ENCODE results near the gene VASH2. TPM values are rescaled to one million over a fixed set of nuclear protein-coding genes. Genes with fewer than 3 reads are reported as not detected.
"Not testable (repeated sequence)": the region's sequence is repeated elsewhere in the genome, so short reads cannot be mapped to it uniquely, and the experiment has no call there.

The VASH2 gene
- total RNA-seq, 2 experiments from 2014 or later = 0.11 to 0.25 TPM

DNA sequence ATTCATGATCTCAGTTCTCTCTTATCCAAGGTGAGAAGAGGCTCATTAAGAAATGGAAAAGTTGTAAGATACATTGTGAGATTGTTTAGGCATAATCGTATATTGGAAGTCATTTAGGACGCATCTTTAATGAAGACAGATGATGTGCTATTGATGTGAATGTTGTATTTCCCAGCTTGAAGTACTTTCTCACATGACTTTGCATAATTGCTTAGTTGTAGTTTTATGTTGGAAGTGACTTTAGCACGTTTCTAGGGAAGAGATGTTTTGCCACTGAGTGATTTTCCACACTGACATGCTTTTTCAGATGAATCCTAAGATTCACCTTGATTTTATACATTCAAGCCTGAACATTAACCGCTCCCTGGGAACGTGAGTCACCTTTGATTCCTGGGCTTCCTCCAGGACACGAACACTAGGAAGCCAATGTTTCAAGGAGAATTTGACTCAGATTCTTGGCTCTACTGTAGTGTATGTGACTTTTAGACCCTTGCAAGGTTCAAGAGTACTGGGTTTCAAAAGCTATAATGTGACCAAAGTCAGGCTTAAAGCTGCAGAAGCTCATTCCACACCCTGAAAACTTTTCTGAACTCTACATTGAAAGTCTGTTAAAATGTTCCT, 37.5 kb downstream of the VASH2 start:
- H3K27ac Mint-ChIP-seq = no peak overlapping the region

DNA sequence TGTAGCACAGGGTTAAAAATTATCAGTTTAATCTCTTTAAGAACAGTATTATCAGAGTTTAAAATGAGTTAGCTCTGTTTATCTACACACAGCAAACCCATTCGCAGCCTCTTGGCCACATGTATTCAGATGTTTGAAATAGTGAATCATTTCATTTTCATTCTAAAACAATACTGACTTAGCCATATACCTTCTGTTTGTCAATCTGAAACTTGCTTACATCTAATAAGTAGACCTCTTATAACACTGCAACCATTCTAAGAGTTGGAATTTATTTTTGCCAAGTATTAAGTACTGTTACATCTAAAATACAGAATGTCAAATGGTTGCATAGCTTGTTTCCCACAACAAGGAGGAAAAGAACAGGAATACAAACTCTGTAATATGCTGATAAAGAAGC, 39.9 kb downstream of the VASH2 start:
- no peaks in the 10 kb centered on the region for H3K27me3 Mint-ChIP-seq
- intact Hi-C loops (cut with micrococcal nuclease) = no loop called here

More for the DNA sequence above, 37.5 kb downstream of the VASH2 start:
- ATAC-seq (no peak), DNase-seq (no peak)
- intact Hi-C loops (cut with micrococcal nuclease) = no loop called here
- TF ChIP-seq, protein P1, sequence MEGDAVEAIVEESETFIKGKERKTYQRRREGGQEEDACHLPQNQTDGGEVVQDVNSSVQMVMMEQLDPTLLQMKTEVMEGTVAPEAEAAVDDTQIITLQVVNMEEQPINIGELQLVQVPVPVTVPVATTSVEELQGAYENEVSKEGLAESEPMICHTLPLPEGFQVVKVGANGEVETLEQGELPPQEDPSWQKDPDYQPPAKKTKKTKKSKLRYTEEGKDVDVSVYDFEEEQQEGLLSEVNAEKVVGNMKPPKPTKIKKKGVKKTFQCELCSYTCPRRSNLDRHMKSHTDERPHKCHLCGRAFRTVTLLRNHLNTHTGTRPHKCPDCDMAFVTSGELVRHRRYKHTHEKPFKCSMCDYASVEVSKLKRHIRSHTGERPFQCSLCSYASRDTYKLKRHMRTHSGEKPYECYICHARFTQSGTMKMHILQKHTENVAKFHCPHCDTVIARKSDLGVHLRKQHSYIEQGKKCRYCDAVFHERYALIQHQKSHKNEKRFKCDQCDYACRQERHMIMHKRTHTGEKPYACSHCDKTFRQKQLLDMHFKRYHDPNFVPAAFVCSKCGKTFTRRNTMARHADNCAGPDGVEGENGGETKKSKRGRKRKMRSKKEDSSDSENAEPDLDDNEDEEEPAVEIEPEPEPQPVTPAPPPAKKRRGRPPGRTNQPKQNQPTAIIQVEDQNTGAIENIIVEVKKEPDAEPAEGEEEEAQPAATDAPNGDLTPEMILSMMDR (IDR thresholded peaks at IDR 0.05) = no peak
- Mint-ChIP-seq H3K4me1 (ENCODE audit: low read depth) (no peaks in the 10 kb centered on the region), H3K27me3 (no peaks in the 10 kb centered on the region), H3K36me3 (ENCODE audit: low read depth) (peaks cover 4% of the 10 kb centered on the region), H3K4me3 (no peak overlapping the region), H3K9me3 (no peaks in the 10 kb centered on the region)
- ChIA-PET CTCF (interaction anchor here (1.0 to 4.0 kb wide), 3 partner anchors 8 to 530 kb away, joined by 3 to 30 read pairs (median 3); no protein-coding TSS in a partner anchor), POLR2A (no interaction called here)

DNA sequence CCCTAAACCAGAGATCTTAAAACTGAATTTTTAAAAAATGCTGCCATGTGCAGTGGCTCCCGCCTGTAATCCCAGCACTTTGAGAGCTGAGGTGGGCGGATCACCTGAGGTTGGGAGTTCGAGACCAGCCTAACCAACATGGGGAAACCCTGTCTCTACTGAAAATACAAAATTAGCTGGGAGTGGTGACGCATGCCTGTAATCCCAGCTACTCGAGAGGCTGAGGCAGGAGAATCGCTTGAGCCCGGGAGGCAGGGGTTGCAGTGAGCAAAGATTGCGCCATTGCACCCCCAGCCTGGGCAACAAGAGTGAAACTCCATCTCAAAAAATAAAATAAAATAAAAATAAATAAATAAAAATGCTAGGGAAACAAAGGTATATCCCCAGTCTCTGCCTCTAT, 43.6 kb downstream of the VASH2 start:
- H3K27me3 Mint-ChIP-seq; H3K27ac Mint-ChIP-seq; DNase-seq; H3K4me3 Mint-ChIP-seq; H3K9me3 Mint-ChIP-seq; POLR2A ChIA-PET; ATAC-seq; H3K4me1 Mint-ChIP-seq (ENCODE audit: low read depth); intact Hi-C loops (cut with micrococcal nuclease): not testable (repeated sequence)
- CTCF ChIA-PET = interaction anchor here (1.2 to 5.6 kb wide), 10 partner anchors 17 to 406 kb away, joined by 3 to 37 read pairs (median 4); partner anchors contain the start of gene FLVCR1
- peaks cover 23% of the 10 kb centered on the region for H3K36me3 Mint-ChIP-seq (ENCODE audit: low read depth)

More for the DNA sequence above, 39.9 kb downstream of the VASH2 start:
- no peak overlapping the region for H3K27ac Mint-ChIP-seq
- ChIA-PET POLR2A (interaction anchor here (0.6 kb wide), 1 partner anchor 286 kb away, joined by 3 read pairs; no protein-coding TSS in a partner anchor), CTCF (interaction anchor here (0.6 to 1.4 kb wide), 4 partner anchors 162 to 1665 kb away, joined by 3 to 4 read pairs (median 3); no protein-coding TSS in a partner anchor)
- DNase-seq (no peak), ATAC-seq (no peak)
- H3K9me3 Mint-ChIP-seq = no peaks in the 10 kb centered on the region
- TF ChIP-seq, protein P1 (IDR thresholded peaks at IDR 0.05) = no peak
- H3K4me3 Mint-ChIP-seq = no peak overlapping the region
- H3K36me3 Mint-ChIP-seq (ENCODE audit: low read depth) = peaks cover 13% of the 10 kb centered on the region
- H3K4me1 Mint-ChIP-seq (ENCODE audit: low read depth) = no peaks in the 10 kb centered on the region

DNA sequence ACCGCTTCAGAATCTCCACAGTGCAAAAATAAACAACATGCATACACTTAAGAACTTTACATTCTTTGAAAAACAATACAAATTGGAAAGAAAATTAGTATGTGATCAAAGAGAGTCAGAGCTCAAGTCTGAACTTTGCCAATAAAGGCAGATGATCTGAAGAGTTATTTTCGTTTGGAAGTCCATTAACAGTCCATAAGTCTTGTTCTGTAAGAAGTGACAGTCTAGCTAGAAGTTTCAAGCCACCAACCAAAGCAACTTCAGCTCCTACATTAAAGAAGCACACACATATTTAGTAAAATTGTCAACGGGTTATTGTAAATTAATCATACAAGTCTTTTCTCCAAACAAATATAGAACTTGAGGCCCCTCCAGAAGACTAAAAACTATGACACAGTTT, 44.6 kb downstream of the VASH2 start:
- intact Hi-C loops (cut with micrococcal nuclease) = loop anchor here (5.0 kb wide), 1 partner anchor 178 kb away; no protein-coding TSS in a partner anchor
- no peak overlapping the region for H3K27ac Mint-ChIP-seq
- no peak overlapping the region for H3K4me3 Mint-ChIP-seq
- peaks cover 28% of the 10 kb centered on the region for H3K36me3 Mint-ChIP-seq (ENCODE audit: low read depth)
- TF ChIP-seq, protein P1 (IDR thresholded peaks at IDR 0.05) = no peak
- ATAC-seq (no peak), DNase-seq (no peak)
- H3K9me3 Mint-ChIP-seq = no peaks in the 10 kb centered on the region
- ChIA-PET POLR2A (interaction anchor here (0.9 kb wide), 1 partner anchor 387 kb away, joined by 3 read pairs; the partner anchor contains the start of gene ATF3), CTCF (interaction anchor here (0.7 to 5.6 kb wide), 36 partner anchors 9 to 539 kb away, joined by 3 to 37 read pairs (median 4); partner anchors contain the start of genes FLVCR1, NSL1, TATDN3 and VASH2)
- H3K4me1 Mint-ChIP-seq (ENCODE audit: low read depth) = peaks cover 3% of the 10 kb centered on the region
- no peaks in the 10 kb centered on the region for H3K27me3 Mint-ChIP-seq

DNA sequence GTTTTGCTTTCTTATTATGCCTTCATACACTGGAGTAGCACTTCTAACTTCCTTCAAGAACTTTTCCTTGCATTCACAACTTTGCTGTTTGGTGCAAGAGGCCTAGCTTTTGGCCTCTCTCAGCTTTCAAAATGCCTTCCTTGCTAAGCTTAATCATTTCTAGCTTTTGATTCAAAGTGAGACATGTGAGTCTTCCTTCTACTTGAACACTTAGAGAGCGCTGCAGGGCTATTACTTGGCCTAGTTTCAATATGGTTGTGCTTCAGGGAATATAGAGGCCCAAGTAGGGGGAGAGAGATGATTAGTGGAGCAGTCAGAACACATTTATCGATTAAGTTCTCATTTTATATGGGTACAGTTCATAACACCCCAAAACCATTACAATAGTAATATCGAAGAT, 52.9 kb downstream of the VASH2 start:
- no peaks in the 10 kb centered on the region for H3K27me3 Mint-ChIP-seq
- H3K9me3 Mint-ChIP-seq = no peaks in the 10 kb centered on the region
- CTCF ChIA-PET = interaction anchor here (0.9 to 3.1 kb wide), 3 partner anchors 8 to 526 kb away, joined by 3 to 18 read pairs (median 4); no protein-coding TSS in a partner anchor
- H3K4me3 Mint-ChIP-seq = no peak overlapping the region
- DNase-seq (no peak), ATAC-seq (peak; percentile 64)
- POLR2A ChIA-PET = interaction anchor here (0.6 to 1.3 kb wide), 2 partner anchors 8 to 212 kb away, joined by 4 to 5 read pairs; partner anchors contain the start of genes NSL1 and TATDN3
- peaks cover 12% of the 10 kb centered on the region for H3K4me1 Mint-ChIP-seq (ENCODE audit: low read depth)
- H3K36me3 Mint-ChIP-seq (ENCODE audit: low read depth) = peaks cover 38% of the 10 kb centered on the region
- intact Hi-C loops (cut with micrococcal nuclease) = no loop called here
- peak overlapping the region; percentile 53 for H3K27ac Mint-ChIP-seq
- TF ChIP-seq, protein P1 (IDR thresholded peaks at IDR 0.05) = no peak

All from activated CD8-positive, alpha-beta T cell treated with anti-CD3 and anti-CD28 coated beads for 36 hours (primary cell).